HEK293 (cell line): ENCODE results near the gene VPREB1.

Experiments used
- ZNF549 ChIP-seq: fragments of 450-650 bp; IDR thresholded peaks from 2 replicates; pipeline ENCODE4 v1.5.1; 2018; ENCODE audit warnings: missing biosample characterization, missing genetic modification characterization, mild to moderate bottlenecking, inconsistent platforms, moderate library complexity
- ZNF777 ChIP-seq: fragments of 450-650 bp; formaldehyde crosslinking; IDR thresholded peaks from 2 replicates; pipeline ENCODE4 v1.5.1; 2017; ENCODE audit warnings: missing biosample characterization, missing genetic modification characterization, borderline replicate concordance

DNA sequence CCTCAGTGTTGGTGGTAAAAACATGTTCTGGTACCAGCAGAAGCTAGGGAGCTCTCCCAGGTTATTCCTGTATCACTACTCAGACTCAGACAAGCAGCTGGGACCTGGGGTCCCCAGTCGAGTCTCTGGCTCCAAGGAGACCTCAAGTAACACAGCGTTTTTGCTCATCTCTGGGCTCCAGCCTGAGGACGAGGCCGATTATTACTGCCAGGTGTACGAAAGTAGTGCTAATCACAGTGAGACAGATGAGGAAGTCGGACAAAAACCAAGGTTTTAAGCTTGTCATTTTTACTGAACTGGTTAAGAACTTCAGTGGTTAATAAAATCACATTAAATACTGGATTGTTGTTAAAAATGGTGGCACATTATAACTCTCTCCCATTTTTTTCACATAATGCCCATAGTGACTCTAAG, 42.6 kb upstream of the VPREB1 start:
- TF ChIP-seq ZNF777: no peak
- no peak for TF ChIP-seq ZNF549 (tag by site-specific recombination)
